K562 (cell line): ENCODE measurements around the gene FHIT. TPM values are rescaled to one million over a fixed set of nuclear protein-coding genes. Genes with fewer than 3 reads are reported as not detected.

ENCODE experiments used
- ATAC-seq: fragments of 200-7000 bp; cut with Tn5 transposase; 3 replicates; pipeline ENCODE4 v1.9.1; 2020; ENCODE audit warnings: moderate library complexity
- BruUV-seq: library from RNA; stranded (reverse); fragments of 400-500 nt; replicated peaks from 2 replicates; lab custom pipeline; 2021; lab: Mats Ljungman, UMichigan
- CTCF ChIA-PET: fragments of 300-600 bp; formaldehyde crosslinking; extraction: SDS; loops from one replicate; lab custom pipeline; 2021; ENCODE audit warnings: low intra/inter-chr PET ratio; lab: Yijun Ruan, JAX
- POLR2A ChIA-PET: fragments of 300-600, 350-650 bp; sonication (Branson Sonifier 250); formaldehyde crosslinking; extraction: SDS; loops from one replicate; lab custom pipeline; 2021; ENCODE audit warnings: antibody characterized with exemption, inconsistent platforms; lab: Yijun Ruan, JAX
- DNase-seq, 4 experiments: peaks; one replicate each; pipeline versions ENCODE4 v3.0.0 to v3.0.0-alpha.2; 2011 to 2018; ENCODE audit warnings: low spot score in 3 of 4, mixed read lengths in 3 of 4; ENCODE audit errors: extremely low read depth in 1 of 4
- FAIRE-seq: peaks from 2 replicates; lab custom pipeline; 2011; peaks lifted over from hg19 to GRCh38; lab: Jason Lieb, UNC
- H2AFZ ChIP-seq: 2 replicates; pipeline ENCODE4 v1.6.0; 2011; ENCODE audit warnings: low read depth, low read length, control low read depth, inconsistent platforms
- H3K27ac ChIP-seq: fragments of 200-600 bp; 3 replicates; pipeline ENCODE4 v1.8.0; 2011; ENCODE audit warnings: low read depth, mild to moderate bottlenecking, control low read depth, inconsistent platforms, low read length, moderate library complexity, mixed read lengths; ENCODE audit errors: extremely low read depth
- H3K27me3 ChIP-seq, 2 experiments: fragments of 300-600 bp in 1 of 2; 2 replicates in 1 of 2; 3 replicates in 1 of 2; pipeline versions ENCODE4 v1.6.0 to v1.8.0; 2011; ENCODE audit warnings: inconsistent platforms in 2 of 2, low read length in 2 of 2, mild to moderate bottlenecking in 1 of 2, mixed read lengths in 1 of 2, moderate library complexity in 1 of 2; ENCODE audit not compliant: control insufficient read depth in 2 of 2, insufficient read depth in 2 of 2
- H3K36me3 ChIP-seq: fragments of 300-600 bp; 3 replicates; pipeline ENCODE4 v1.8.0; 2011; ENCODE audit warnings: mild to moderate bottlenecking, low read length, inconsistent platforms; ENCODE audit not compliant: control insufficient read depth, insufficient read depth
- H3K4me1 ChIP-seq, 2 experiments: fragments of 200-600 bp in 1 of 2; replicated peaks in 1 of 2; 2 replicates in 1 of 2; 3 replicates in 1 of 2; pipeline versions ENCODE4 v1.5.1 to v1.8.0; 2011; ENCODE audit warnings: inconsistent platforms in 2 of 2, low read length in 2 of 2, mild to moderate bottlenecking in 1 of 2, mixed read lengths in 1 of 2, moderate library complexity in 1 of 2; ENCODE audit not compliant: control insufficient read depth in 2 of 2, insufficient read depth in 2 of 2
- H3K4me2 ChIP-seq: 2 replicates; pipeline ENCODE4 v1.6.1; 2011; ENCODE audit warnings: low read length, control low read depth, inconsistent platforms, mixed read lengths; ENCODE audit not compliant: insufficient read depth
- H3K4me3 ChIP-seq: fragments of 200-600 bp; sonication (generic), shearing (Covaris generic); 2 replicates; pipeline ENCODE4 v1.5.1; 2016; ENCODE audit warnings: control low read depth, inconsistent platforms
- H3K79me2 ChIP-seq: fragments of 200-600 bp; 3 replicates; pipeline ENCODE4 v1.8.0; 2011; ENCODE audit warnings: low read length, inconsistent platforms; ENCODE audit not compliant: control insufficient read depth, insufficient read depth
- H3K9ac ChIP-seq, 2 experiments: 2 replicates each; pipeline versions ENCODE4 v1.6.0 to v1.6.1; 2011; ENCODE audit warnings: low read depth in 2 of 2, low read length in 2 of 2, control low read depth in 1 of 2, inconsistent platforms in 1 of 2, mild to moderate bottlenecking in 1 of 2, mixed read lengths in 1 of 2; ENCODE audit not compliant: insufficient read depth in 1 of 2
- H3K9me1 ChIP-seq: one replicate; pipeline ENCODE4 v1.6.0; 2011; ENCODE audit warnings: inconsistent platforms, mild to moderate bottlenecking, low read length, moderate library complexity; ENCODE audit not compliant: control insufficient read depth, insufficient read depth
- H3K9me3 ChIP-seq: replicated peaks from 2 replicates; pipeline ENCODE4 v1.5.1; 2011; ENCODE audit warnings: low read depth, low read length, inconsistent platforms; ENCODE audit not compliant: control insufficient read depth, insufficient read depth
- H4K20me1 ChIP-seq: replicated peaks from 2 replicates; pipeline ENCODE4 v1.6.1; 2011; ENCODE audit warnings: low read length, inconsistent platforms, mixed read lengths; ENCODE audit not compliant: control insufficient read depth, insufficient read depth
- HMG20A ChIP-seq: fragments of 450-650 bp; formaldehyde crosslinking; conservative IDR thresholded peaks from 2 replicates; pipeline ENCODE4 v1.4.0; 2020; ENCODE audit warnings: mild to moderate bottlenecking, mixed read lengths
- KLF10 ChIP-seq: fragments of 250-450 bp; sonication (Bioruptor Pico); IDR thresholded peaks from 2 replicates; pipeline ENCODE4 v1.6.1; 2021; ENCODE audit warnings: matching md5 sums
- POU5F1 ChIP-seq: fragments of 150-350 bp; IDR thresholded peaks from 2 replicates; pipeline ENCODE4 v1.6.1; 2014; ENCODE audit warnings: borderline replicate concordance, low read length, low read depth, mild to moderate bottlenecking; ENCODE audit not compliant: partially characterized antibody
- RB1 ChIP-seq: fragments of 450-650 bp; IDR thresholded peaks from 2 replicates; pipeline ENCODE4 v1.6.1; 2017; ENCODE audit warnings: low read depth, mild to moderate bottlenecking
- ZNF436 ChIP-seq: fragments of 250-450, 450-650 bp; sonication (Bioruptor Pico); formaldehyde crosslinking; IDR thresholded peaks from 2 replicates; pipeline ENCODE4 v1.7.0; 2020; ENCODE audit warnings: mild to moderate bottlenecking
- ZNF507 ChIP-seq: conservative IDR thresholded peaks from 2 replicates; pipeline ENCODE4 v1.6.1; 2017; ENCODE audit warnings: missing genetic modification characterization, missing compliant biosample characterization
- ZNF57 ChIP-seq: fragments of 450-650 bp; formaldehyde crosslinking; IDR thresholded peaks from 2 replicates; pipeline ENCODE4 v1.4.0; 2020; ENCODE audit warnings: mild to moderate bottlenecking, moderate library complexity
- ZNF785 ChIP-seq: fragments of 250-450 bp; sonication (Bioruptor Pico); IDR thresholded peaks from 2 replicates; pipeline ENCODE4 v1.4.0; 2020; ENCODE audit warnings: mild to moderate bottlenecking
- WGBS: fragments of 100-300 bp; shearing (Covaris generic); methylation state at CpG from one replicate; pipeline ENCODE4 v1.1.6; 2016; ENCODE audit warnings: low coverage, mixed read lengths; ENCODE audit not compliant: insufficient coverage; ENCODE audit errors: missing lambda C conversion rate; 5-methylcytosine and 5-hydroxymethylcytosine counted together
- in situ Hi-C: fragments of 300-500 bp; cut with MboI; formaldehyde crosslinking; loops from 4 replicates; pipeline ENCODE4 v1.15.0; 2018; ENCODE audit warnings: inconsistent platforms, mixed read lengths
- intact Hi-C: fragments of 100-400 bp; cut with micrococcal nuclease; formaldehyde crosslinking; loops from 2 replicates; pipeline ENCODE4 v1.14.2; 2022
- polyA plus RNA-seq, 8 experiments: library from polyadenylated mRNA; depleted of rRNA in 4 of 8; stranded (reverse) in 5 of 8; unstranded in 3 of 8; fragments of >200 nt; fragmentation: Nextera tagmentation in 2 of 8; fragmentation: Illumina TruSeq in 1 of 8; extraction: Ambion mirVana in 2 of 8; extraction: Trizol in 1 of 8; gene quantifications; 2 replicates each; pipeline versions ENCODE4 v1.2.1 to v1.2.3, GENCODE V29; 2011 to 2014; ENCODE audit warnings: inconsistent platforms in 1 of 8, missing spikeins in 1 of 8
- total RNA-seq, 7 experiments: library from RNA; depleted of rRNA in 6 of 7; stranded (reverse); fragments of >200 nt in 6 of 7; fragmentation: Illumina TruSeq in 2 of 7; extraction: Trizol in 2 of 7; gene quantifications; 2 replicates each; pipeline versions ENCODE4 v1.2.1 to v1.2.3, GENCODE V29; 2011 to 2021; ENCODE audit warnings: low replicate concordance in 1 of 7
- TF ChIP-seq, protein P1 (sequence below): fragments of 450-650 bp; IDR thresholded peaks from one replicate; pipeline ENCODE4 v1.6.1; 2018; ENCODE audit warnings: mild to moderate bottlenecking, moderate library complexity; ENCODE audit not compliant: partially characterized antibody
- TF ChIP-seq, protein P2 (sequence below): fragments of 250-450 bp; sonication (Bioruptor Pico); IDR thresholded peaks from 2 replicates; pipeline ENCODE4 v1.5.0; 2020; ENCODE audit warnings: mild to moderate bottlenecking, borderline replicate concordance
- TF ChIP-seq, protein P3 (sequence below): sonication (generic); formaldehyde crosslinking; IDR thresholded peaks from 2 replicates; pipeline ENCODE4 v1.8.0; 2022; ENCODE audit warnings: mild to moderate bottlenecking, low read depth, missing genetic modification reagents

Gene FHIT
- total and polyA plus RNA-seq, 9 of the 15 experiments (the other 6 are each of a cell fraction or from before 2014, with no cell fraction given): 1.7 to 9.1 (median 4.3) TPM

DNA sequence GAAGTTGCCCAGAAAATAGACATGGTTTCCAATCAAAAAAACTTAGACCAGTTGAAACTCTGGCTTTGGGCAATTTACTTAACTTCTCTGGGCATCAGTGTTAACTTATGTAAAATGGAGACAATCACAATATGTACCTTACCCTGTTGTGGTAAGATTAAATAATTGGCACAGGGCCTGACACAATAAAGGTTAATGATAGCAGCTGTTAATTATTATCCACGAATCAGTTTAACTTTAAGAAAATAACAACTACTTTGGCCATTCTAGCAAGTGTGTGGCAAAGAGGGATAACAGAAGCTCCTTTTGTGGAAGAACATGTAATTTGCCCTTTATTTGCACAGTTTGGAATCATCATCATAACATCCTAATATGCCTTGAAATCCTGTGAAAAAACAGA, 787.6 kb downstream of the FHIT start (continued):
- no peak for TF ChIP-seq ZNF785
- TF ChIP-seq RB1: no peak
- TF ChIP-seq ZNF507: no peak
- TF ChIP-seq, protein P1, sequence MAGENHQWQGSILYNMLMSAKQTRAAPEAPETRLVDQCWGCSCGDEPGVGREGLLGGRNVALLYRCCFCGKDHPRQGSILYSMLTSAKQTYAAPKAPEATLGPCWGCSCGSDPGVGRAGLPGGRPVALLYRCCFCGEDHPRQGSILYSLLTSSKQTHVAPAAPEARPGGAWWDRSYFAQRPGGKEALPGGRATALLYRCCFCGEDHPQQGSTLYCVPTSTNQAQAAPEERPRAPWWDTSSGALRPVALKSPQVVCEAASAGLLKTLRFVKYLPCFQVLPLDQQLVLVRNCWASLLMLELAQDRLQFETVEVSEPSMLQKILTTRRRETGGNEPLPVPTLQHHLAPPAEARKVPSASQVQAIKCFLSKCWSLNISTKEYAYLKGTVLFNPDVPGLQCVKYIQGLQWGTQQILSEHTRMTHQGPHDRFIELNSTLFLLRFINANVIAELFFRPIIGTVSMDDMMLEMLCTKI: no peak
- TF ChIP-seq HMG20A (CRISPR knock-in tag): no peak
- TF ChIP-seq, protein P2, sequence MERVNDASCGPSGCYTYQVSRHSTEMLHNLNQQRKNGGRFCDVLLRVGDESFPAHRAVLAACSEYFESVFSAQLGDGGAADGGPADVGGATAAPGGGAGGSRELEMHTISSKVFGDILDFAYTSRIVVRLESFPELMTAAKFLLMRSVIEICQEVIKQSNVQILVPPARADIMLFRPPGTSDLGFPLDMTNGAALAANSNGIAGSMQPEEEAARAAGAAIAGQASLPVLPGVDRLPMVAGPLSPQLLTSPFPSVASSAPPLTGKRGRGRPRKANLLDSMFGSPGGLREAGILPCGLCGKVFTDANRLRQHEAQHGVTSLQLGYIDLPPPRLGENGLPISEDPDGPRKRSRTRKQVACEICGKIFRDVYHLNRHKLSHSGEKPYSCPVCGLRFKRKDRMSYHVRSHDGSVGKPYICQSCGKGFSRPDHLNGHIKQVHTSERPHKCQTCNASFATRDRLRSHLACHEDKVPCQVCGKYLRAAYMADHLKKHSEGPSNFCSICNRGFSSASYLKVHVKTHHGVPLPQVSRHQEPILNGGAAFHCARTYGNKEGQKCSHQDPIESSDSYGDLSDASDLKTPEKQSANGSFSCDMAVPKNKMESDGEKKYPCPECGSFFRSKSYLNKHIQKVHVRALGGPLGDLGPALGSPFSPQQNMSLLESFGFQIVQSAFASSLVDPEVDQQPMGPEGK: no peak
- no peak for TF ChIP-seq POU5F1
- no peak for TF ChIP-seq ZNF57 (CRISPR knock-in tag)

DNA sequence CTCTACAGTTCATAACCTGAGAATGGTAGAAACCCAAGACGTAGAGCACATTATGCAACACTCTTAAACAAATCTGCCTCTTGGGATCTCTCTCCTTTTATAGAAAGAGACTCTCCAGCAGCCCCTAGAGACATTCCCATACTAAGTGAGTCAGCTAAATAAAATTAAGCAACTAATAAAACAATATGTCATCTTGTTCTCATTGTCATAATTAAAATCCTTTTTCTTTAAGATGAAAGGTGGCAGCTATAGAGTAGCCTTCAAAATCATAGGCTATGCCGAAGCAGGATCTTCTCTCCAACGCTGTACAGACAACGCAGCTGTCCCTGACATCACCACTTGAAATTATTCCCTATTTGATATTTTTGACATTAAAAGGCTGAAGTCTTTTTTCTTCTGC, 790.0 kb downstream of the FHIT start:
- Histone ChIP-seq H3K27ac (no peak overlapping the region), H3K4me1 (no peaks in the 10 kb centered on the region), H3K9me3 (no peaks in the 10 kb centered on the region), H3K4me3 (no peak overlapping the region), H3K4me2 (no peak overlapping the region), H2AFZ (no peak overlapping the region), H3K9ac (no peak overlapping the region), H3K9me1 (no peaks in the 10 kb centered on the region), H4K20me1 (no peaks in the 10 kb centered on the region), H3K27me3 (0 out of 5 replicates have a peak, but pooled peaks cover 0 to 8% of the 10 kb centered on the region in 2 experiments), H3K79me2 (no peaks in the 10 kb centered on the region), H3K36me3 (no peaks in the 10 kb centered on the region)
- whole genome bisulfite sequencing: 23% methylated on average over 4 of the region's 4 CpGs
- in situ Hi-C loops: no loop called here
- ChIA-PET POLR2A (no interaction called here), CTCF (no interaction called here)
- ATAC-seq (no peak), DNase-seq (no peak), FAIRE-seq (no peak)
- intact Hi-C loops: no loop called here
- TF ChIP-seq KLF10 (no peak), ZNF436 (CRISPR knock-in tag) (no peak)
- TF ChIP-seq, protein P3, sequence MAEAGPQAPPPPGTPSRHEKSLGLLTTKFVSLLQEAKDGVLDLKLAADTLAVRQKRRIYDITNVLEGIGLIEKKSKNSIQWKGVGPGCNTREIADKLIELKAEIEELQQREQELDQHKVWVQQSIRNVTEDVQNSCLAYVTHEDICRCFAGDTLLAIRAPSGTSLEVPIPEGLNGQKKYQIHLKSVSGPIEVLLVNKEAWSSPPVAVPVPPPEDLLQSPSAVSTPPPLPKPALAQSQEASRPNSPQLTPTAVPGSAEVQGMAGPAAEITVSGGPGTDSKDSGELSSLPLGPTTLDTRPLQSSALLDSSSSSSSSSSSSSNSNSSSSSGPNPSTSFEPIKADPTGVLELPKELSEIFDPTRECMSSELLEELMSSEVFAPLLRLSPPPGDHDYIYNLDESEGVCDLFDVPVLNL (CRISPR knock-in tag): no peak
- no TSS peak for BruUV-seq
